Psoas muscle (tissue), 8 donors: ENCODE results near the gene GPATCH4. TPM values are rescaled to one million over a fixed set of nuclear protein-coding genes. Genes with fewer than 3 reads are reported as not detected.

Experiments used
- ATAC-seq, 4 donors: fragments of 200-7000 bp; cut with Tn5 transposase; one replicate each; pipeline ENCODE4 v1.9.1; 2020; ENCODE audit warnings: moderate library complexity in 3 of 4, mild to moderate bottlenecking in 2 of 4
- DNase-seq, 2 donors: peaks; one replicate each; pipeline ENCODE4 v3.0.0-alpha.2; 2020
- H3K27ac ChIP-seq: fragments of 200-600 bp; one replicate; pipeline ENCODE4 v1.8.0; 2022
- H3K27me3 ChIP-seq, 3 donors: fragments of 200-600 bp in 1 of 3; one replicate each; pipeline versions ENCODE4 v1.6.1 to v1.8.0; 2013 to 2022; ENCODE audit warnings: low read length in 2 of 3, mild to moderate bottlenecking in 2 of 3, moderate library complexity in 1 of 3; ENCODE audit not compliant: insufficient read depth in 3 of 3
- H3K36me3 ChIP-seq, 2 donors: fragments of 200-600 bp in 1 of 2; one replicate each; pipeline versions ENCODE4 v1.6.1 to v1.8.0; 2013 to 2022; ENCODE audit warnings: low read depth in 1 of 2, mild to moderate bottlenecking in 1 of 2, moderate library complexity in 1 of 2; ENCODE audit not compliant: insufficient read depth in 1 of 2
- H3K4me1 ChIP-seq: fragments of 200-600 bp; one replicate; pipeline ENCODE4 v1.8.0; 2022
- H3K4me3 ChIP-seq: fragments of 200-600 bp; one replicate; pipeline ENCODE4 v1.8.0; 2022; ENCODE audit warnings: mild to moderate bottlenecking
- H3K9me3 ChIP-seq: fragments of 200-600 bp; one replicate; pipeline ENCODE4 v1.8.0; 2022
- CTCF ChIP-seq: fragments of 200-600 bp; IDR thresholded peaks from one replicate; pipeline ENCODE4 v1.8.0; 2022; ENCODE audit warnings: antibody characterized with exemption
- WGBS, 3 donors: extraction: QIAGEN DNeasy Blood & Tissue Kit; methylation state at CpG; one replicate each; pipeline versions ENCODE4 v1.1.6 to v1.1.7; 2013; 5-methylcytosine and 5-hydroxymethylcytosine counted together
- intact Hi-C, 2 donors: fragments of 100-400 bp; cut with DNase I; formaldehyde crosslinking; loops; one replicate each; pipeline versions ENCODE4 v1.11.0 to v1.14.2; 2022
- long read RNA-seq, 2 donors: library from polyadenylated mRNA; unstranded; transcript quantifications; one replicate each; pipeline ENCODE4 v2.0.0, GENCODE V29; 2021
- polyA plus RNA-seq, 3 donors: library from polyadenylated mRNA; stranded (reverse); fragments of 200-250 nt; gene quantifications; one replicate each; pipeline ENCODE4 v1.2.3, GENCODE V29; 2013
- total RNA-seq, 4 donors: library from RNA; stranded (reverse); fragmentation: NEBNext Ultra II Directional in 2 of 4; extraction: Animal tissue kit (Norgen Biotek cat#: 25700) in 2 of 4; gene quantifications; one replicate each; pipeline versions ENCODE4 v1.2.1 to v1.2.4, GENCODE V29; 2021 to 2023
- donor health status: healthy with polysubstance abuse.
- donor health status: DM: no; HTN: no; CAD: no; lungs with moderate emphysema.
- donor health status: Bipolar disorder and iron deficiency.
- donor health status: healthy.
- donor health status: DM: yes; HTN: yes; CAD: no.
- donor health status: DM: no; HTN: no; CAD: no.
- donor health status: DM: no; HTN: no; CAD: no.
- donor health status: DM: yes; HTN: yes; CAD: no.

GPATCH4 gene
- total RNA-seq (10 to 100 TPM; 30.6 to 77.5 (median 69.6) TPM), polyA plus RNA-seq (100 to 1,000 TPM in 2 of 3 donors, 10 to 100 TPM in 1; 55.0 to 110 (median 103) TPM)
- long read RNA-seq, donor 1, transcript GPATCH4-201 (8 exons, 1,972 nt): major isoform, 25 of 44 reads
- long read RNA-seq, donor 1, transcript GPATCH4-202 (7 exons, 934 nt): minor isoform, 12 of 44 reads
- long read RNA-seq, donor 1, partial matches to known transcripts: 0 of 44 reads
- long read RNA-seq, donor 1, other reads (novel, unspliced or antisense): 7 of 44 reads
- long read RNA-seq, donor 2, transcript GPATCH4-202 (7 exons, 934 nt): minor isoform, 30 of 91 reads
- long read RNA-seq, donor 2, transcript GPATCH4-201 (8 exons, 1,972 nt): major isoform, 45 of 91 reads
- long read RNA-seq, donor 2, partial matches to known transcripts: 4 of 91 reads
- long read RNA-seq, donor 2, other reads (novel, unspliced or antisense): 10 of 91 reads

- Histone ChIP-seq H3K4me3 (peak within 1 kb of the TSS; percentile 95), H3K27ac (peak within 1 kb of the TSS; percentile 92), H3K27me3 (no peaks in the 10 kb centered on the region), H3K9me3 (no peaks in the 10 kb centered on the region), H3K4me1 (peaks cover 19% of the 10 kb centered on the region), H3K36me3 (peaks cover 5 to 29% of the 10 kb centered on the region in 2 donors)
- 0 to 1% (median 0%) methylated on average over 35 of the region's 35 CpGs for WGBS, 3 donors
- intact Hi-C loops: loop anchor here in 1 of 2 donors (5.0 kb wide), 1 partner anchor 149 kb away; no protein-coding TSS in a partner anchor
- TF ChIP-seq CTCF: no peak
- ATAC-seq: peak; percentile 82 to 93 (median 86)
- peak; percentile 73 to 81 for DNase-seq
Measured at GRCh38 chr1:156601122-156601830, at the start of gene GPATCH4. GPATCH4 (minus strand) TSS chr1:156601479.

GRCh38 chr1:156648951-156649350 is 47.7 kb upstream of the GPATCH4 start:
- H3K4me1 ChIP-seq: no peaks in the 10 kb centered on the region
- ATAC-seq (no peak), DNase-seq (no peak)
- H3K27ac ChIP-seq: no peak overlapping the region
- 15 to 30% (median 15%) methylated on average over 2 of the region's 2 CpGs for WGBS, 3 donors
- no peak for TF ChIP-seq CTCF
- intact Hi-C loops: no loop called here
- H3K4me3 ChIP-seq: no peak overlapping the region
- H3K9me3 ChIP-seq: no peaks in the 10 kb centered on the region
- H3K27me3 ChIP-seq: peaks cover 0 to 83% (median 15%) of the 10 kb centered on the region in 3 donors
- no peaks in the 10 kb centered on the region for H3K36me3 ChIP-seq

DNA sequence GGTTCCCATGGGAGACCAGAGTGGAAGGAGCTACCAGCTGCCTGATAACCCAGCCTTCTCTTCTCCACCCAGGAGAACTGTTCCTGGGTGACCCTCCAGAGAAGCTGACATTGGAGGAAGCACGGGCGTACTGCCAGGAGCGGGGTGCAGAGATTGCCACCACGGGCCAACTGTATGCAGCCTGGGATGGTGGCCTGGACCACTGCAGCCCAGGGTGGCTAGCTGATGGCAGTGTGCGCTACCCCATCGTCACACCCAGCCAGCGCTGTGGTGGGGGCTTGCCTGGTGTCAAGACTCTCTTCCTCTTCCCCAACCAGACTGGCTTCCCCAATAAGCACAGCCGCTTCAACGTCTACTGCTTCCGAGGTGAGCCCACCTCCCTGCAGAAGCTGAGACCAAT is 47.2 kb upstream of the GPATCH4 start:
- intact Hi-C loops: no loop called here
- Histone ChIP-seq H3K27me3 (peaks cover 0 to 83% (median 17%) of the 10 kb centered on the region in 3 donors), H3K27ac (no peak overlapping the region), H3K9me3 (no peaks in the 10 kb centered on the region), H3K4me1 (no peaks in the 10 kb centered on the region), H3K4me3 (no peak overlapping the region), H3K36me3 (no peaks in the 10 kb centered on the region)
- WGBS, 3 donors: 73 to 87% (median 75%) methylated on average over 10 of the region's 10 CpGs
- TF ChIP-seq CTCF: no peak
- DNase-seq (no peak), ATAC-seq (no peak)

GRCh38 chr1:156647351-156647750 is 46.1 kb upstream of the GPATCH4 start:
- 73 to 81% (median 79%) methylated on average over 10 of the region's 10 CpGs for WGBS, 3 donors
- no peak for DNase-seq
- no peaks in the 10 kb centered on the region for H3K36me3 ChIP-seq
- H3K27ac ChIP-seq: no peak overlapping the region
- H3K9me3 ChIP-seq: no peaks in the 10 kb centered on the region
- ATAC-seq: no peak
- no peak overlapping the region for H3K4me3 ChIP-seq
- intact Hi-C loops: no loop called here
- H3K27me3 ChIP-seq: peaks cover 0 to 87% (median 21%) of the 10 kb centered on the region in 3 donors
- H3K4me1 ChIP-seq: peaks cover under 1% of the 10 kb centered on the region
- TF ChIP-seq CTCF: no peak
